GM21381 (cell line): ENCODE measurements around the gene ACTR1B.
"Not testable (repeated sequence)": the region's sequence is repeated elsewhere in the genome, so short reads cannot be mapped to it uniquely, and the experiment has no call there.

ENCODE experiments used
- ATAC-seq: cut with Tn5 transposase; IDR thresholded peaks from one replicate; pipeline ENCODE4 v1.9.1; 2021; ENCODE audit warnings: mild to moderate bottlenecking, moderate library complexity; ENCODE audit not compliant: unreplicated experiment

Gene ACTR1B

DNA sequence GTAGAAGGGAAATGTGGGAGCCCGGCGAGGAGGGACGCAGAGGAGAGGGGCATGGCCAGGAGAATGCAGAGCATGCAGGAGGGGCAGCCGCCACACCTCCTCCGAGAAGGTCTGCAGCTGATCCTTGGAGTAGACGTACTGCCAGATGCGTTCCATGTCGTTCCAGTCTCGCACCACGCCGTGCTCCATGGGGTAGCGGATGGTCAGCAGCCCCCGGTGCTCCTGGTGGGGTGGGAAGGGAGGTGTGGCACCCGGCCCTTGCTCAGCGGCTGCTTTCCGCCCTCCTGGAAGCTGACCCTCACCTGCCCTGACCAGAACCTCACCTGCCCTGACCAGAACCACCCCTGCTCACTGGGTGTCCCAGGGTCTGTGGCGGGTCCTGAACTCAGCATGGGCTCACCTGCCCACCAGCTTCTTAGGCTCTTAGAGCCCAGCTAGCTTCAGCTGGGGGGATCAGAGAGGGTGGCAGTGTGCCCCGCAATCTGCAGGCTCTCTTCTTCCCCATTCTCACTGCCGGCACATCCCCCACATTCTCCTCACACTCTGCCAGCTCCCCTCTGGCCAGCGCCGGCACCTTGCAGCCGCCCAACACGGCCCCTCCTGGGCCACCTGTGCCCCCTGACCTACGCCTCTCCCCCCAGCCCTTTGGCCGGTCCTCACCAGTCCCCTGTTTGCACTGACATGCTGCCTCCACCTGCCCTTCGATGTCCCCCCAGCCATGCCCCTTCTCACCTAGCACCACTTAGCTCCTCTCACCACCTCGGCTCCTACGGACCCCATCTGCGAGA is 4.4 kb downstream of the ACTR1B start:
- no peak for ATAC-seq

DNA sequence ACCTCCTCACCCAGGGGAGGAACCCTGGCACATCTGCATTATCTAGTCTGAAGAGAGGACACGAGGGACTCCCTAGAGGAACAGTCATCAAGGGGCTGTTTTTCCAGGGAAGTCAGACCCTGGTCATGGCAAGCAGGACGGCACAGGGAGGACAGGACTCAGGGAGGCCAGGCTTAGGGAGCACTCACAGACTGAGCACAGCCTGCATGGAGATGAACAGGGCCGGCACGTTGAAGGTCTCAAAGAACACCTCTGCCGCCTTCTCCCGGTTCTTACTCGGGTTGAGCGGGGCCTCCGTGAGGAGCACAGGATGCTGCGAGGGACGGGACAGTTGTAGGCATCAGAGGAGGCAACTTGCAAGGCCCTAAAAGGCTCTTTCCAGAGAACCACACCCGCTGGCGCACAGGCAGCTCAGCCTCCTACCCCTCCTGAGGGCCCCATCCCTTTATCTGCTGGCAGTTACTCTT is 5.1 kb downstream of the ACTR1B start:
- no peak for ATAC-seq

DNA sequence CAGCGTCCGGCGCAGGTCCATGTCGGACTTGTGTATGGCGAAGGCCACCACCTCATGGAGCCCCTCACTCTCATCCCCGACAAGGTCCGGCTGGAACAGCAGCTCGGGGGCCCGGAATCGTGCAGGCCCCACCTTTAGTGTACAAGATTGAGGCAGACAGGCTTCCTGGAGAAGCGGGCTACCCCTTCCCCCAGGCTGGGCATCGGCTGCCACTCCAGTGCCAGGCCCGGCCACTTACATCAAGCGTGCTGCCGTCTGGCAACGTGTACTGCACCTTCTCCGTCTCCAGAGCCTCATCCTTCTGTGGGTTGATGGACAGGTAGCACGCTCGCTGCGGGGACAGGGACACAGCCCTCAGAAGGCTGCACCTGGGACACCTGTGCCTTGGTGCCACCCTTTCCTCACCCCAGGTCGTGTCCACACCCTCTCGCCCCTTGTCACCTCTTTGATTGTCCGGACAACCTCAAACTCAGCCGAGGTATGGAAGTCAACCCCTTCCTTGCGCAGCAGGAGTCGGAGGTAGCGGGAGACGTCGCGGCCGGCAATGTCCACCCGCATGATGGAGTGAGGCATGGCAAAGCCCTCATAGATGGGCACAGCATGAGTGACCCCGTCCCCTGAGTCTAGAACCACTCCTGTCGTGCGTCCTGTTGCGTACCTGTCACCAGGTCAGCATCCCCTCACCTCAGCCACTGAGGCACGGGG is 5.7 kb downstream of the ACTR1B start:
- no peak for ATAC-seq

GRCh38 chr2:97656905-97657587 is 6.8 kb downstream of the ACTR1B start:
- ATAC-seq = no peak

GRCh38 chr2:97656129-97656755 is 7.6 kb downstream of the ACTR1B start:
- ATAC-seq = no peak

DNA sequence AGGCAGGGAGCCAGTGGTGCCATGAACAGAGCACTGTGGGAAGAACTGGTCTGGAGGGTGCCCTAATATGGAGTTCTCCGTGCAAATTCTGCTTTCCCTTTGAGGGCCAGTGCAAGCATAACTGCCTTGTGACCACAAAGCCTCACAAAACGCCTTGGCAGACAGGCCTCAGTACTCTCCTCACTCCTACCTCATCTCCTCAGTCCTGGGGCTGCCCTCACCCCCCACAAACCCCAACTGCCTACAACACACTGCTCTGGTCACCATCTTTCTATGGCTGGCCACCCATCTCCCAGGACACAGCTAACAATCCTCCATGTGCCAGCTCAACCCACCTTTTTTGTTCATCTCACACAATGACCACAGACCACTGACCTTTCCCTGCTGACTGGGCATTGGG is 9.1 kb downstream of the ACTR1B start:
- ATAC-seq = no peak

GRCh38 chr2:97654309-97654708 is 9.5 kb downstream of the ACTR1B start:
- ATAC-seq = no peak

DNA sequence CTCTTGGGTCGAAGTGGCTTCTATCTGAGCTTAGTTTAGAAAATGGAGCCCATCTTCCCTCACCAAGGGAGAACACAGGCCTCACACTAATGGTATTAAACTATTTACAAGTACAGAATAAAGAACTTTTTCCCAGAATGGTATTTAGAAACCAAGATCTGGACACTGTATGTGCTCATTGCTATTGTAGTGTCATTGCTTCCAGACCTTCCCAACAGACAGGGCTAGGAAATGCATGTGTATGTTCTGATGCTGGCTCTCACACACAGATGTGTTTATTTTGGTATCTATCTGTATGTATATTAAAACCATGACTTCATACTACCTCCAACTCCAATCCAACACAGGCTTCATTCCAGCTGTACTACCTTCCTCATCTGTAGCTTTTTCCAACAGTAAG is 10.0 kb downstream of the ACTR1B start:
- ATAC-seq = no peak

- ATAC-seq = no peak
Measured at GRCh38 chr2:97653473-97653872, 10.4 kb downstream of the ACTR1B start.

GRCh38 chr2:97651114-97651513 is 12.7 kb downstream of the ACTR1B start:
- ATAC-seq = no peak

GRCh38 chr2:97646977-97647376 is 16.9 kb downstream of the ACTR1B start:
- ATAC-seq = no peak

DNA sequence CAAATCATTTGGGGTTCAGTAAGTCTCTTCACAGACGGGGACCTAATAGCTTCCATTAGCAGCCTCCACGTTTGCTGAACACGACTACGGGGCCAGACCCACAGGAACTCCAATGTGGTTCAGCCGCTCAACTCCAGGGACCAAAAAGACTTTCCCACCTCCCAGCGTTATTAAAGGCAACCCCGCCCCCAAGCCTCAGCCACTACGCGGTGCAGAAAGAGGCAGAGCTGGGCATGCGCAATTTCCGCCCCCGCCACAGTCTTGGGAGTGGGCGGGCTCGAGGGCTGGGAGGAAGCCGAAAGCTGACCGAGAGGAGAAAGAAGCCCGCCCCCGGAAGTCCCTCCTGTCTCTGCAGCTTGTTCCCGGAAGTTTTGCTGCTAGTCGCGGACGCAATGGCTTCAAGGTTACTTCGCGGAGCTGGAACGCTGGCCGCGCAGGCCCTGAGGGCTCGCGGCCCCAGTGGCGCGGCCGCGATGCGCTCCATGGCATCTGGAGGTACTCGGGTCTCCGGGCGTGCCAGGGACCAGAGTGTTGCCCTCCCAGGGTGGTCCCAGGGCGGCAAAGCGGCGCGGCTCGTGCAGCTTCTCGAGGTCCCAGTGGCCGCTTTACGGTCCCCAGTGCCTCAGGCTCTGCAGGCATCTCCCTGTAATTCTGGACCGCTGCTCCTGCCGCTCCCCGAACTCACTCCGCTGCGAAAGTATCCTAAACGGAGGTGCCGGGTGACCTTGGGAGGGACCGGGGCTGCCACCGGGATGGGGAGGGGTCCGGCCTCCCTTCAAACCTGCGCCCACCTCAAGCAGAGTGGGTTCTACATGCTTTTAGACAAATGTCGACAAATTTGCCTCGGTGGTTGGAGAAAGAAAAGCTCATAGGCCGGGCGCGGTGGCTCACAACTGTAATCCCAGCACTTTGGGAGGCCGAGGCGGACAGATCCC is 17.9 kb downstream of the ACTR1B start, which contains the start of gene COX5B:
Gene COX5B (plus strand): TSS at position 368 of the 935 bp plus-strand sequence. CDS start 25 bp downstream, at position 393.
- peak; percentile 93 for ATAC-seq

GRCh38 chr2:97645112-97645694 is 18.6 kb downstream of the ACTR1B start:
- ATAC-seq = peak; percentile 19

GRCh38 chr2:97644023-97644717 is 19.7 kb downstream of the ACTR1B start:
- no peak for ATAC-seq

DNA sequence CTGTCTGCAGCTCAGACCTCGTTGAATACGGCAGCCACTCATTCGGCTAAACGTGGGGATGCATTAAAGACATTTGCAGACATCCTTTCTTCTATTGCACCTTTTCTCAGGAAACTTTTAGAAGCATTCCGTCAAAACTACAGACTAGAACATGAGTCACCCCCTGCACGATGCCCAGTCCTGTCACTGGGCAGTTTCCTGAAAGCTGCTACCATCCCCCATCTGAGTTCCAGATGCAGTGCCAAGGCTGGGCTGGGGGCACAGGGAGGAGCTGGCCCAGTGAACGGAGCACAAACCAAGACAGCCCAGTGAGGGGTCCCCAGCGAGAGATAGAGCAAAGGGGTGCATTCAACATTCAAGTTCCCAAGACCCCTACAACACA is 37.8 kb downstream of the ACTR1B start:
- ATAC-seq = not testable (repeated sequence)

DNA sequence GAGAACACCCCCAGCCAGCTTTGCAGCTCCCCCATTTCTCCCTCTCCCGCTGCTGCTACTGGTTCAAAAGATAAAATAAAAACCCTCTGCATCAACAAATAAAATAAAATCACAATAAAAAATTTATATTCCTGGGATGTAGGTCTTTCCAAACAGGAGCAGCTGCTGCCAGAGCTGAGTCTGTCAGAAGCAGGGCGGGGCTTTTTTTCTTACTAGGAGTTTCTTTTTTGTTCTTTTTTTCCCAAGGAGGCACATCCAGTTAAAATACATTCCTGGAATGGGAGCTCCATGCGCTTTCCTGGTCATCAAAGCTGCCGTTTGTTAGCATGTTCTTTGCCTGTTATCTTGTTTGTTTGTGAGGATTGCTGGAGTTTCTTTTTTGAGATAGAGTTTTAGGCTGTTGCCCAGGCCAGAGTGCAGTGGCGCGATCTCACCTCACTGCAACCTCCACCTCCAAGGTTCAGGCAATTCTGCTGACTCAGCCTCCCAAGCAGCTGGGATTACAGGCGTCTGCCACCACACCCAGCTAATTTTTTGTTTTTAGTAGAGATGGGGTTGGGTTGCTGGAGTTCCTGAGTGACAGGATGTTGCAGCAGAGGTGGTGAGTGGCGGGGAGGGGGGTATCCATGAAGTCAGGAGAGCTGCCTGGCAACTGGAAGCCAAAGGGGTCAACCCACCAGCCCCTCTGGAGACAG is 38.3 kb downstream of the ACTR1B start:
- ATAC-seq = not testable (repeated sequence)

DNA sequence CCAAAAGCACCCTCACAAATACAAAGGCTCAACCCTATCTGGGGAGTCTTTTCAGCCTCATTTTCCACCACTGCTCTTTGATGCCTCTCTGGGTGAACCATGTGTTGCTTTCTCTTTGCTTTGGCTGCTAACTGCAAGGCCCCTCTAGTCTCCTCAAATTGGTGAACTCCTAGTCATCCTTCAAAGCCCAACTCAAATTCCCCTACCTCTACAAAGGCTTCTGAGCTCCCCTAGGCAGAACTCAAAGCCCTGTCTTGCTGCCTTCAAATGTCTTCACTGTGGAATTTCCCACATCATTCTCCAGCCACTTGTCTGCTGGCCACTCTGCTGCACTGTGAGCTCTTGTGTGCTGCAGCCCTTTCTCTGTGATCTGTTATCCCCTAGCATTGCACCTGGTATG is 40.9 kb downstream of the ACTR1B start:
- not testable (repeated sequence) for ATAC-seq

GRCh38 chr2:97620492-97620891 is 43.4 kb downstream of the ACTR1B start:
- ATAC-seq = not testable (repeated sequence)
